HG03139 (cell line): ENCODE measurements around the gene UTS2B.

ENCODE experiments used
- ATAC-seq: cut with Tn5 transposase; IDR thresholded peaks from one replicate; pipeline ENCODE4 v1.9.1; 2021; ENCODE audit not compliant: unreplicated experiment

UTS2B gene

GRCh38 chr3:191246034-191246433 lies 84.3 kb downstream of the UTS2B start:
- ATAC-seq: peak; percentile 68

DNA sequence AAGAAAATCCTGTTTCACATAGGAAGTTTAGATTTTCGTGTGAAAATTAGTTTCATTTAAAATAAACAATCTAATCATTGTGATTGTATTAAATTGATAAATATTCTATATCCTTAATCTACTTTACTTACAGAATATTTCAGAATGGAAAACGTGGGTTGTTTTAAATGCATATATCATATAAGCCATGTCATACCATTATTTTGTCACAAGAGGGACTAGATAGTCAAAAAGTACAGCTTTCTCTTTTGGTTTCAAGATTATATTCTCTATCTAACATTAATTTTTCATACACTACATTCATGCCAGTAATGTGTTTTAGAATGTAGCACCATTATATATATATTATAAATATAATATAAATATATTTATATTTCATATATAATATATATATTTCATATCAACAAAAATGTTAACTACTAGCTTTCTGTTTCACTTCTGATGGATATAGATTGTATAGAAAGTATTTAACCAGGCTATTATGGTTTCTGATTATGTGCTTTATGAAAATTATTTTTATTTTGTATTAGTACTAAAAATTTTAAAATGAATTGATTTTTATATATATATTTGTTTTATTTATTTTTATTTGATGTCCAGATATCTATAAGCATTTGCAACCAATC lies 86.0 kb downstream of the UTS2B start:
- ATAC-seq: no peak

DNA sequence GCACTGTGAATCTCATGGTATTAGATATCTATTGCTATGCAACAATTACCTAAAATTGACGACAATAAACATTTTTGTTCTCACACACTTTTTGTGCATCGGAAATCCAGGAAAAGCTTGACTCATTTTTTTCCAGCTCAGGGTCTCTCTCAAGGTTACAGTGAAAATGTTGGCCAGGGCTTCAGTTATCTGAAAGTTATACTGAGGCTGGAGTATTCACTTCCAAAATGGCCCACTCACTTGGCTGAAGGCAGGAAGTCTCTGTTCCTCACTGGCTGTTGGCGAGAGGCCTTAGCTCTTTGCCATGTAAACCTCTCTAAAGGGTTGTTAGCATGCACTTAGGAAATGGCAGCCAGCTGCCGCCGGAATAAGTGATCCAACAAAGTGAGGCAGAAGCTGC lies 89.8 kb downstream of the UTS2B start:
- ATAC-seq: no peak

- ATAC-seq: no peak
Observed at GRCh38 chr3:191239407-191240031, 90.8 kb downstream of the UTS2B start.

GRCh38 chr3:191238321-191238817 lies 92.0 kb downstream of the UTS2B start:
- ATAC-seq: no peak

DNA sequence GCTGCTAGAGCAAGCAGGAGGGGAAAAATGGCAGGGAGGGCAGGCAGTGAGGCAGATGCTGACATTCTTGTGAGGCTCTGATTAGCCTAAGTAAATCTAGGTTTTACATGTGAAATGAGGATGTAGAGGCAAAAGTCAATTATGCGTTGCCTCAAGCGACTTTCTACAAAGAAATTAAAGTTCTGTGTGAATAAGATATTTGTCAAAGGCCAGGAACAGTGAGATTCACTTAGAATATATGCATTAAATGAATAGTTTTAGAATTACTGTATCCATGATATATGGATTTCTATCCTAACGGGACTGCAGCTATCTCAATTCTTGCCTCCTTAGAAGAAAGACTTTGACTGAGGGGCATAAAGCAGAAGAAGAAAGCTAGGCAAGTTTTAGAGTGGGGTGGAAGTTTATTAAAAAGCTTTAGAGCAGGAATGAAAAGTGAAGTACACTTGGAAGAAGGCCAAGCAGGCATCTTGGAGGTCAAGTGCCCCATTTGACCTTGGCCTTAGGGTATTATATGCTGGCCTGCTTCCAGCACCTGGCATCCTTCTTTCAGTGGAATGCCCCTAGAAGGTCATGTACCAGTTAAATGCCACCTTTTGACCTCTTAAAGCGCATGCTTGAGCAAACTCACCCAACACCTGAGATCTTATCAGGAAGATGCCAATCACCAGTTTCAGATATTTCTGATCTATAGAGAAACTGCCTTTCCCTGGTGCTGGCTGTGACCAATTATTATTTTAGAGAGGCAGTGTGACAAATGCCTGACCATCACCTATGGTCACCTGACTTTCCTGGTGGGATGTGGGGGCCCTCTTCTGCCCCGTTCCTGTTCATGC lies 93.1 kb downstream of the UTS2B start:
- ATAC-seq: no peak

- no peak for ATAC-seq
Observed at GRCh38 chr3:191236646-191237045, 93.7 kb downstream of the UTS2B start.

DNA sequence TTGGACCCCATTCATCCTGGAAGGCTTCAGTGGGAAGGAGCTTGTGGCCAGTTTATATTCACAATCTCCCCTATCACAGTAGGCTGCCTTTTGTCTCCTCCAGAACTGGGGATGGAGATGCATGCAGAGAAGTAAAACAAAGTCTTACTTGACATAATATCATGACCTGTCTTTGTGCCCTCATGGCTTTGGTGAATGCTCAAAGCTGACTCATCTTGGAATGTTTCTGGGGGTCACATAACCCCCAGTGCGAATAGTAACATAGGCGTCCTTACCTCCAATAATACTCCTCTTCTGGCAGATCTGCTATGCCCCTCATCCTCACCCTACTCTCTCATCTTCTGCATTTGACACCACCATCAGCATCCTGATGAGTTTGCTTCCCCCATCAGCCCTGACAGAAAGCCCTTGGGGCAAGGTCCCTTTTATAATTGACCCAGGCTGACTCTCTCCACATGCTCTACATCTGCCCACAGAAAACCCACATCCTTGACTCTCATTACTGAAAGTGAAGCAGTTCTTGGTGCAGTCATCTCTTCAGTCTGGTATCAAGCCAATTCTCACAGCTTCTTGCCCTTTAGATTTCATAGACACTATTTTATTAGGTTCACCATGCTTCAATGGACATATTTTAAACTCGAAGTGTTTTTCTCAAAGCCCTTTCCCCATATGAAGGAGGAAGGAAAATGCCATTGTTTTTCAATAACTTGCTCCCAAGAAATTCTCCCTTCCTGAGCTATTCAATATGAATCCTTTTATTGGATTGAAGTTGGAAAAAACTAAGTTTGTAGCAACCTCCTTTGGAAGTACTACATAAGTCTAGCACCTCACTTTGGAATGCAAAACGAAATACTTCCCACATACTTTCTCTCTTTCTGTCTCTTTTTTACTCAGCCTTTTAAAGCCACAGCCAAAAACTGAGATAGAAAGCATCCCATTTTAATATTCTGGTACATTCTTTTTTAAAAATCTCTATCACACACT lies 94.7 kb downstream of the UTS2B start:
- peak; percentile 99 for ATAC-seq

DNA sequence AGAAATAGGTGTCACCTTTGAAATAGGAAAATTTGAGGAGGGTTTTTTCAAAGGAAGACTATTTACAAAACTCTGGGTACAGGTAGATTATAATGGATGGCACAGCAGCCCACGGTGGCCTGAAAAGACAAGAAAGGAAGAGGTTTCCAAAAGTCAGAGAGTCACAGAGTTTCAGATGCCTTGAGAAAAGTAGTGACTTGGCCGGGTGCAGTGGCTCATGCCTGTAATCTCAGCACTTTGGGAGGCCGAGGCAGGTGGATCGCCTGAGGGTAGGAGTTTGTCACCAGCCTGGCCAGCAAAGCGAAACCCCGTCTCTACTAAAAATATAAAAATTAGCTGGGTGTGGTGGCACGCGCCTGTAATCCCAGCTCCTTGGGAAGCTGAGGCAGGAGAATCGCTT lies 96.1 kb downstream of the UTS2B start:
- no peak for ATAC-seq

DNA sequence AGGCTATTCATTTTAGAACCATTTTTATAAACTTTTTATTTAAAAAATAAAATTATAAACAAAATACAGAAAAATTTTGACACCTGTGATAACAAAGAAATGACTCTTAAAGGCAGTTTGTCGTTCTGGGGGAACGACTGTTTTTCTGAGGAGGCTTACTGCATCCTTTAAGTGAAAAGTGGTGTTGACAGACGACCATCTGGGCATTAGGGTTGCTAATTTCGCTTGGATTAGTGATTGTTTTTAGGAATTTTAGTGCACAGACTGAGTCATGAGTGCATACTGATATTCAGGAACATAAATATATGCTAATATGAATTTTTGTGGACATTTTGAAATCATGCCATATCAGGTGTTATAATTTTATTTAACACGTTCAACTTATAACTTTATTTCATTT lies 102.8 kb downstream of the UTS2B start:
- no peak for ATAC-seq

DNA sequence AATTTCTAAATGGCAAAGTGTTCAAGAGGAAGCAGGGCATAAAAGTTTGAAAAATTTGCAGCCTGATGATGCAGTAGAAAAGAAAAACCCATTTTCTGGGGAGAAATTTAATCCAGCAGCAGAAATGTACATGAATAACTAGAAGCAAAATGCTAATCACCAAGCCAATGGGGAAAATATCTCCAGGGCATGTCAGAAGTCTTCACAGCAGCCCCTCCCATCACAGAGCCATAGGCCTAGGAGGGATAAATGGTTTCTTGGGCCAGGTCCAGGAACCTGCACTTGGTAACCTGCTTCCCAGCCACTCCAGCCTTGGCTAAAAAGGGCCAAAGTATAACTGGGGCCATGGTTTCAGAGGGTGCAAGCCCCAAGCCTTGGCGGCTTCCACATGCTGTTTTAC lies 108.7 kb downstream of the UTS2B start:
- no peak for ATAC-seq

DNA sequence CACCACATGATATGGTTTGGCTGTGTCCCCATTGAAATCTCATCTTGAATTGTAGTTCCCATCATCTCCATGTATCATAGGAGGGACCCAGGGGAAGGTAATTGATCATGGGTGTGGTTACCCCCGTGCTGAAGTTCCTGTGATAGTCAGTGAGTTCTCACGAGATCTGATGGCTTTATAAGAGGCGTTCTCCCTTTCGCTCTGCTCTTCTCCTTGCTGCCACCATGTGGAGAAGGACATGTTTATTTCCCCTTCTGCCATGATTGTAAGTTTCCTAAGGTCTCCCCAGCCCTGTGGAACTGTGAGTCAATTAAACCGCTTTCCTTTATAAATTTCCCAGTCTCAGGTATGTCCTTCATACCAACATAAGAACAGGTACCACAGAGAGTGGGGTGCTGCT lies 109.4 kb downstream of the UTS2B start:
- no peak for ATAC-seq

- no peak for ATAC-seq
Observed at GRCh38 chr3:191217301-191217700, 113.0 kb downstream of the UTS2B start.
